Caco-2 (cell line): ENCODE results near the gene KLHL26. TPM values are rescaled to one million over a fixed set of nuclear protein-coding genes. Genes with fewer than 3 reads are reported as not detected.

Experiments
- BruUV-seq: library from RNA; stranded (reverse); fragments of 400-500 nt; replicated peaks from 2 replicates; lab custom pipeline; 2021; lab: Mats Ljungman, UMichigan
- CTCF ChIA-PET: fragments of 300-600 bp; sonication (Branson Sonifier 250); formaldehyde crosslinking; loops from one replicate; lab custom pipeline; 2022; ENCODE audit warnings: antibody characterized with exemption; lab: Charles Lee
- POLR2A ChIA-PET: fragments of 300-600 bp; sonication (Branson Sonifier 250); formaldehyde crosslinking; loops from one replicate; lab custom pipeline; 2022; ENCODE audit warnings: antibody characterized with exemption; lab: Charles Lee
- DNase-seq, 2 experiments: peaks; one replicate each; pipeline versions ENCODE4 v3.0.0 to v3.0.0-alpha.2; 2020 to 2022
- H3K27me3 ChIP-seq: replicated peaks from 2 replicates; pipeline ENCODE4 v1.6.0; 2011; ENCODE audit warnings: low read length; ENCODE audit not compliant: control insufficient read depth, insufficient read depth
- H3K36me3 ChIP-seq: 2 replicates; pipeline ENCODE4 v1.5.1; 2011; ENCODE audit warnings: low read length; ENCODE audit not compliant: control insufficient read depth, insufficient read depth
- H3K4me1 ChIP-seq: fragments of 250-450 bp; sonication (Bioruptor Pico); 2 replicates; pipeline ENCODE4 v1.5.1; 2020; ENCODE audit warnings: mild to moderate bottlenecking
- H3K4me3 ChIP-seq: 2 replicates; pipeline ENCODE4 v1.5.1; 2011; ENCODE audit warnings: low read depth, mild to moderate bottlenecking, control low read depth, low read length
- H3K9me3 ChIP-seq: fragments of 250-450 bp; sonication (Bioruptor Pico); 2 replicates; pipeline ENCODE4 v1.5.1; 2020; ENCODE audit warnings: mild to moderate bottlenecking, moderate library complexity
- H3K27ac Mint-ChIP-seq: one replicate; pipeline ENCODE4 v1.8.0; 2022; ENCODE audit warnings: mixed read lengths; ENCODE audit not compliant: unreplicated experiment
- H3K27me3 Mint-ChIP-seq: one replicate; pipeline ENCODE4 v1.8.0; 2022; ENCODE audit warnings: mixed read lengths; ENCODE audit not compliant: insufficient read depth, unreplicated experiment
- H3K36me3 Mint-ChIP-seq: one replicate; pipeline ENCODE4 v1.8.0; 2022; ENCODE audit warnings: mild to moderate bottlenecking, mixed read lengths; ENCODE audit not compliant: insufficient read depth, unreplicated experiment
- H3K4me1 Mint-ChIP-seq: one replicate; pipeline ENCODE4 v1.8.0; 2022; ENCODE audit warnings: low read depth, mixed read lengths; ENCODE audit not compliant: unreplicated experiment
- H3K4me3 Mint-ChIP-seq: one replicate; pipeline ENCODE4 v1.8.0; 2022; ENCODE audit warnings: mild to moderate bottlenecking, moderate library complexity, mixed read lengths; ENCODE audit not compliant: unreplicated experiment
- H3K9me3 Mint-ChIP-seq: one replicate; pipeline ENCODE4 v1.8.0; 2022; ENCODE audit warnings: mixed read lengths; ENCODE audit not compliant: unreplicated experiment
- CTCF ChIP-seq, 2 experiments: fragments of 200-600 bp in 1 of 2; IDR thresholded peaks; 1 replicate in 1 of 2; 2 replicates in 1 of 2; pipeline versions ENCODE4 v1.5.1 to v1.8.0; 2011 to 2022; ENCODE audit warnings: antibody characterized with exemption in 1 of 2, control low read depth in 1 of 2, inconsistent platforms in 1 of 2, low read depth in 1 of 2, low read length in 1 of 2, mild to moderate bottlenecking in 1 of 2, moderate library complexity in 1 of 2; ENCODE audit not compliant: insufficient read depth in 1 of 2, severe bottlenecking in 1 of 2, unreplicated experiment in 1 of 2
- intact Hi-C: fragments of 100-400 bp; cut with micrococcal nuclease; formaldehyde crosslinking; loops from one replicate; pipeline ENCODE4 v1.10.0; 2022; ENCODE audit not compliant: unreplicated experiment
- total RNA-seq: library from RNA; stranded (reverse); gene quantifications from 2 replicates; pipeline ENCODE4 v1.2.3, GENCODE V29; 2022

Gene KLHL26
- total RNA-seq, 1 experiment from 2014 or later = 9.8 TPM

- Mint-ChIP-seq H3K27me3 (peaks cover 25% of the 10 kb centered on the region), H3K36me3 (no peaks in the 10 kb centered on the region), H3K9me3 (no peaks in the 10 kb centered on the region), H3K27ac (no peak overlapping the region), H3K4me3 (no peak overlapping the region), H3K4me1 (peaks cover 9% of the 10 kb centered on the region)
- no peak for DNase-seq
- intact Hi-C loops = no loop called here
- POLR2A ChIA-PET = no interaction called here
- H3K36me3 ChIP-seq = no peaks in the 10 kb centered on the region
- no peaks in the 10 kb centered on the region for H3K9me3 ChIP-seq
- no TSS peak for BruUV-seq
- CTCF ChIA-PET = no interaction called here
- peaks cover 6% of the 10 kb centered on the region for H3K27me3 ChIP-seq
- no peak for TF ChIP-seq CTCF (IDR thresholded peaks at IDR 0.05; ENCODE audit: insufficient read depth in 1 of 2, low read depth in 1 of 2, low read length in 1 of 2, severe bottlenecking in 1 of 2, unreplicated experiment in 1 of 2)
- peaks cover 11% of the 10 kb centered on the region for H3K4me1 ChIP-seq
- H3K4me3 ChIP-seq = no peak overlapping the region
Measured at GRCh38 chr19:18604820-18605159, 32.0 kb upstream of the KLHL26 start.

DNA sequence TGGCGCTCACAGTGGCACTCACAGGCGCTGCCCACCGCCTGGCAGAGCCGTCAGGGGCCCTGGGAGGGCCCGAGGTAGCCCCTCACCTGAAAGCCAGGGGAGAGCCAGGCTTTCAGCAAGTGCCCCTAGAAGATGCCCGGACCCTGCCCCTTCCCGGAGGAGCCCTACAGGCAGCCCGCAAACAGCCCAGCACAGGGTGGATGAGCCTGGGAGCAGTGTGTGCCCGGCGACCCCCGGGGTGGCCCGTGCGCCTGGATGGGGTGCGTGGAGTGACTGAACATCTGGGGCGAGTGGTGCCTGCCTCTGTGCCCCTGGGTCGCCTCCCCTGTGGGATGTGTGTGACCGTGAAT lies 31.7 kb upstream of the KLHL26 start:
- Mint-ChIP-seq H3K36me3 (no peaks in the 10 kb centered on the region), H3K4me3 (peak overlapping the region; percentile 59), H3K27ac (no peak overlapping the region), H3K27me3 (peaks cover 25% of the 10 kb centered on the region), H3K4me1 (peaks cover 9% of the 10 kb centered on the region), H3K9me3 (no peaks in the 10 kb centered on the region)
- H3K4me1 ChIP-seq = peaks cover 14% of the 10 kb centered on the region
- CTCF ChIA-PET = no interaction called here
- H3K4me3 ChIP-seq = no peak overlapping the region
- H3K36me3 ChIP-seq = no peaks in the 10 kb centered on the region
- no TSS peak for BruUV-seq
- POLR2A ChIA-PET = no interaction called here
- no peaks in the 10 kb centered on the region for H3K9me3 ChIP-seq
- H3K27me3 ChIP-seq = peaks cover 6% of the 10 kb centered on the region
- TF ChIP-seq CTCF (IDR thresholded peaks at IDR 0.05; ENCODE audit: insufficient read depth in 1 of 2, low read depth in 1 of 2, low read length in 1 of 2, severe bottlenecking in 1 of 2, unreplicated experiment in 1 of 2) = no peak
- no peak for DNase-seq
- intact Hi-C loops = no loop called here

GRCh38 chr19:18605546-18606280 lies 31.1 kb upstream of the KLHL26 start:
- H3K4me3 ChIP-seq = peak overlapping the region; percentile 8
- CTCF ChIA-PET = no interaction called here
- peaks cover 6% of the 10 kb centered on the region for H3K27me3 ChIP-seq
- no peaks in the 10 kb centered on the region for H3K9me3 ChIP-seq
- no TSS peak for BruUV-seq
- Mint-ChIP-seq H3K27me3 (peaks cover 25% of the 10 kb centered on the region), H3K36me3 (no peaks in the 10 kb centered on the region), H3K4me3 (peak overlapping the region; percentile 59), H3K9me3 (no peaks in the 10 kb centered on the region), H3K27ac (no peak overlapping the region), H3K4me1 (peaks cover 9% of the 10 kb centered on the region)
- no peak for DNase-seq
- peaks cover 20% of the 10 kb centered on the region for H3K4me1 ChIP-seq
- intact Hi-C loops = loop anchor here (1.0 kb wide), 1 partner anchor 12 kb away; no protein-coding TSS in a partner anchor
- no peak for TF ChIP-seq CTCF (IDR thresholded peaks at IDR 0.05; ENCODE audit: insufficient read depth in 1 of 2, low read depth in 1 of 2, low read length in 1 of 2, severe bottlenecking in 1 of 2, unreplicated experiment in 1 of 2)
- H3K36me3 ChIP-seq = no peaks in the 10 kb centered on the region
- POLR2A ChIA-PET = no interaction called here
